Measurements from ENCODE around the gene COIL. TPM values are rescaled to one million over a fixed set of nuclear protein-coding genes. Genes with fewer than 3 reads are reported as not detected.

COIL gene
- total and polyA plus RNA-seq, 2 of the 13 experiments (the other 11 are each of a cell fraction or from before 2014, with no cell fraction given), result 8.1 to 29.4 TPM

- TF ChIP-seq ZHX1 (CRISPR knock-in tag; IDR thresholded peaks at IDR 0.05; ENCODE audit: low read depth) (peak; percentile 94), ZNF292 (CRISPR knock-in tag; IDR thresholded peaks at IDR 0.05; ENCODE audit: borderline replicate concordance, low read depth) (peak; percentile 73), FOXC1 (CRISPR knock-in tag; IDR thresholded peaks at IDR 0.05; ENCODE audit: borderline replicate concordance) (peak; percentile 26; the same call in 1 of the 2 replicates), ZBTB40 (IDR thresholded peaks at IDR 0.05) (no peak), ZBTB40 (CRISPR knock-in tag; IDR thresholded peaks at IDR 0.05) (peak; percentile 79), MTF1 (CRISPR knock-in tag; IDR thresholded peaks at IDR 0.05) (no peak), GABPA (IDR thresholded peaks at IDR 0.05; ENCODE audit: low read depth, low read length) (peak; percentile 11; the same call in 1 of the 2 replicates), GABPA (CRISPR knock-in tag; IDR thresholded peaks at IDR 0.05; ENCODE audit: low read depth) (peak; percentile 77), ZMYM4 (CRISPR knock-in tag; IDR thresholded peaks at IDR 0.05) (peak; percentile 98), TBP (CRISPR knock-in tag; IDR thresholded peaks at IDR 0.05) (no peak), ZKSCAN5 (CRISPR knock-in tag; IDR thresholded peaks at IDR 0.05) (no peak), ZNF816 (CRISPR knock-in tag; IDR thresholded peaks at IDR 0.05; ENCODE audit: borderline replicate concordance) (peak; percentile 51; the same call in 1 of the 2 replicates), GMEB1 (CRISPR knock-in tag; IDR thresholded peaks at IDR 0.05; ENCODE audit: borderline replicate concordance) (peak; percentile 85), ZNF564 (CRISPR knock-in tag; IDR thresholded peaks at IDR 0.05) (peak; percentile 54; the same call in 1 of the 2 replicates), ZNF441 (CRISPR knock-in tag; IDR thresholded peaks at IDR 0.05; ENCODE audit: borderline replicate concordance) (peak; percentile 84)
These were observed at the start of gene COIL (continued) for GRCh38 chr17:56960596-56961538.
